Fibroblast of the aortic adventitia (primary cell): ENCODE data around the gene LRRC8D. TPM values are rescaled to one million over a fixed set of nuclear protein-coding genes. Genes with fewer than 3 reads are reported as not detected.

Experiments
- DNase-seq: peaks from one replicate; pipeline ENCODE4 v3.0.0-alpha.2; 2010; ENCODE audit warnings: low read depth
- H3K4me3 ChIP-seq: 2 replicates; pipeline ENCODE4 v1.5.1; 2011; ENCODE audit warnings: low read depth, mild to moderate bottlenecking, control low read depth, low read length, moderate library complexity
- total RNA-seq: library from RNA; depleted of rRNA; stranded (reverse); fragments of >200 nt; gene quantifications from 2 replicates; pipeline ENCODE4 v1.2.3, GENCODE V29; 2012; ENCODE audit warnings: low replicate concordance
- TF ChIP-seq, protein P1 (sequence below): IDR thresholded peaks from 2 replicates; pipeline ENCODE4 v1.5.1; 2011; ENCODE audit warnings: mild to moderate bottlenecking, low read length, control low read depth, inconsistent platforms; ENCODE audit not compliant: insufficient read depth

Gene LRRC8D
- total RNA-seq, 1 donor: 45.6 TPM

DNA sequence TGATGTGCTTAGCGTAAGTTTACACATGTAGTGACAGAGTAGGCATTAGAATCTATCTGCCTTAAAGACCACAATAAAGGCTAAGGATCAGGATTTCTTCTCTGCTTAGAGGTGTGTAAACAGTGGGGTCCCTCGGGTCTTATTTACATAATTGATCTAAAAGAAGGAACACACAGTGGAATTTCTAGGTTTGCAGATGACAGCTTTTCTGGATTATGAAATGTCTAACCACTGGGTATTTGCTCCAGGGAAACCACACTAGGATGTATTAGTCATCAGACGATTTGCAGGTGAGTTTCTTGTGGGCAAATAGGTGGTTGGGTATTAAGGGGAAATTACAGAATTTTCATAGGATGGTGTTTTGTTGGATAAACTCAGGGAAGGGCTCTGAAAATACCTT, 5.8 kb downstream of the LRRC8D start:
- H3K4me3 ChIP-seq: no peak overlapping the region
- TF ChIP-seq, protein P1, sequence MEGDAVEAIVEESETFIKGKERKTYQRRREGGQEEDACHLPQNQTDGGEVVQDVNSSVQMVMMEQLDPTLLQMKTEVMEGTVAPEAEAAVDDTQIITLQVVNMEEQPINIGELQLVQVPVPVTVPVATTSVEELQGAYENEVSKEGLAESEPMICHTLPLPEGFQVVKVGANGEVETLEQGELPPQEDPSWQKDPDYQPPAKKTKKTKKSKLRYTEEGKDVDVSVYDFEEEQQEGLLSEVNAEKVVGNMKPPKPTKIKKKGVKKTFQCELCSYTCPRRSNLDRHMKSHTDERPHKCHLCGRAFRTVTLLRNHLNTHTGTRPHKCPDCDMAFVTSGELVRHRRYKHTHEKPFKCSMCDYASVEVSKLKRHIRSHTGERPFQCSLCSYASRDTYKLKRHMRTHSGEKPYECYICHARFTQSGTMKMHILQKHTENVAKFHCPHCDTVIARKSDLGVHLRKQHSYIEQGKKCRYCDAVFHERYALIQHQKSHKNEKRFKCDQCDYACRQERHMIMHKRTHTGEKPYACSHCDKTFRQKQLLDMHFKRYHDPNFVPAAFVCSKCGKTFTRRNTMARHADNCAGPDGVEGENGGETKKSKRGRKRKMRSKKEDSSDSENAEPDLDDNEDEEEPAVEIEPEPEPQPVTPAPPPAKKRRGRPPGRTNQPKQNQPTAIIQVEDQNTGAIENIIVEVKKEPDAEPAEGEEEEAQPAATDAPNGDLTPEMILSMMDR: no peak
- no peak for DNase-seq

DNA sequence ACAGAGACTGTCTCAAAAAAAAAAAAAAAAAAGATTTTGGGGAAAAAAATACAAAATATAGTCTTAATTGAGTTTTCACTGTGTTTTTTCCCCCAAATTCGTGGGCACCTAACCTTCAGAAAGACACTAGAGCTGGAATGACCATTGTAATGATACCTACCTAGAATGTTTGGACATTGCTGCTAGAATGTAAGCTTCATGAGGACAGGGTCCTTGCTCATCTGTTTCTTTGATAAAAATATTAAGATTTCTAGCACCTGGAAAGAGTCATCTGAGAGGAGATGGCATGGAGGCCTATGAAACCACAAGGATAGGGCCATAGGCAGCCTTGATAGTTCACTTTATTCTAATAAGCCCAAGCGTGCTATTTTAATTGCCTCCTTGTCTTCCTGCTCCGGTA, 6.5 kb downstream of the LRRC8D start:
- no peak for DNase-seq
- TF ChIP-seq, protein P1: no peak
- H3K4me3 ChIP-seq: no peak overlapping the region

DNA sequence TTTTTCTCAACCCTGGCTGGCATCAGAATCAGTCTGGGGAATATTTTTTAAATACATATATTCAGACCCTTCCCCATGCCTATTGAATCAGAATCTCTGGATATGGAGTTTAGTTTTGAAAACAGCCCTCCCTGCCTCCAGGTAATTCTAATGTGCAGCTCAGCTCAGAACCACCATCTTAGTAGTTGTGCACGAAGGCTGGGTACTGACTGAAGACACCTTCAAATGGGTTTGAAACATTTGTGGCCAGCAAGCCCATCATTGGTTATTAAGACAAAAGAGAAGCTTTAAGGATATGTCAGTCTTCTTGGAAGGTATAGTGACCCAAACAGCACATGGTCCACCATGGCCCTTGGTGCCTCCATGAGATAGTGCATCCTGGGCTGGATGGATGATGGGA, 7.1 kb downstream of the LRRC8D start:
- H3K4me3 ChIP-seq: no peak overlapping the region
- TF ChIP-seq, protein P1: no peak
- DNase-seq: no peak

DNA sequence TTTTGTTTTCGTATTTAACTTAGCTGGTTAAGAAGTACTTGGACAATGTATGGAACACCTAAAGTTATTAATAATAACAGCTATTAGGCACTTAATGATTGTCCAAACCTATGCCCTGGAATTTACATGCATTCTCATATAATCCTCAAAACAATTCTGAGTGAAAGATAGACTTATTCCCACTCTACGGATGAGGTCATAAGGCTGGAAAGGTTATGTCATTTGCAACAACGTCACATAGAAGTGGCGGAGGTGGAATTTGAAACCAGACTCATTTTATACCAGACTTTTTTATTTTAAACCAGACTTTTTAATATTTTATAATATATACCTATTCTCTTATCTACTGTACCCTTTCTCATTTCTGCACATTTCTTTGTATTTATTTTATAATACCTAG, 8.4 kb downstream of the LRRC8D start:
- TF ChIP-seq, protein P1: no peak
- DNase-seq: no peak
- no peak overlapping the region for H3K4me3 ChIP-seq

DNA sequence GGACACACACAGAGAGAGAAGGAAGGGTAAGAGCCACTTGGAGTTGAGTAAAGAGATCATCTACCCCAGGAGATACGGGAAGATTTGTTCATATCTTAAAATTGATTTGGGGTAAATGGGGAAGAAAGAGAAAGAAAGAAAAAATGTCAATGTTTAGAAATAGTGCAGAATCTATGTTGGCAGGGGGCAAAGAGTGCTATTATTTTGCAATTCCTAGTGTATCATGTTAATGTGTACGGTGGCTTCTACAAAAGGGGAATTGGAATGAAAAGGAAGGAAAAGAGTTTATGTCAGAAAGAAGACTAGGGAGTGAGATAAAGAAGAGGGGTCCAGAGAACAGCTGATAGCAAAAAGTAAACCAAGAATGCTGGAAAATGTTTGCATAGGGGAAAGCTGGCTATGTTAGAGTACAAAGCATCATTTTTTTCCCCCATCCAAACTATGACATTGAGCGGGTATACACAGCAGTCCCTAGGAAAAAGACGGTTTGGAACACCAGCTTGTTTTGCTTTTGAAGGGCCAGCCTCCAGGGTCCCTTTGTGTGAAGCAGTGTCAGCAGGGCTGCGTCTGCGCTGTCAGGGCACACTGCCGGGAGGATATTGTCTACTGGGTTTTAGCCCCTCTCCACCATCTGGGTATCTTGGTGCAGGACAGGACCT, 10.8 kb downstream of the LRRC8D start:
- no peak overlapping the region for H3K4me3 ChIP-seq
- DNase-seq: no peak
- TF ChIP-seq, protein P1: no peak

DNA sequence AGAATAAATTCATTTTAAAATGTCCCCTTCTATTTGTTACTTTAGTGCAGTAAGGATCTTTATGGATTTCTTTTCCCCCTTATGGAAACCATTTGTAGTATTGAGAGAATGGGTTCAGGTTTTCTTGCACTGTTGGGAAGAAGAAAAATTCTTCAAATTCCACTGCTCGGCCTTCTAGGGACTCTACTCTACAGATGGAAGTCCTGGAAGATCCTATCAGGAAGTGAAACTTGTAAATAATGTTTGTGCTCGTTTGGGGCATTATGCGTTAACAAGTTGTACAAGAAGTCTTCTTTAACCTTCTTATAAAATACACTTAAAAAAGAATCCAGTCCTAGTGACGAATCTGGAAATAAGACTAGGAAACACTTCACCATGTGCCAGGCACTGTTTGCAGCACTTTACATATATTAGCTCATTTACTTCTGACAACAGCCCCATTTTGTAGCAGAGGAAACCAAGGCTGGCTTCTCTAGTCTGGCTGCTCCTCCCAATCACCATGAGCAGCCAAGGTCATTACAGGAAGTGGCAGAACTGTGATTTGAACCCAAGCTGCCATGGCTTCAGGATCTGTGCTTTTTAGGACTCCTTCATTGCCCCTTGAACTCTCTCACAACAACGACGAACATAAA, 11.8 kb downstream of the LRRC8D start:
- H3K4me3 ChIP-seq: no peak overlapping the region
- no peak for DNase-seq
- TF ChIP-seq, protein P1: no peak
